ENCODE data around the gene NFATC2.

Gene NFATC2

DNA sequence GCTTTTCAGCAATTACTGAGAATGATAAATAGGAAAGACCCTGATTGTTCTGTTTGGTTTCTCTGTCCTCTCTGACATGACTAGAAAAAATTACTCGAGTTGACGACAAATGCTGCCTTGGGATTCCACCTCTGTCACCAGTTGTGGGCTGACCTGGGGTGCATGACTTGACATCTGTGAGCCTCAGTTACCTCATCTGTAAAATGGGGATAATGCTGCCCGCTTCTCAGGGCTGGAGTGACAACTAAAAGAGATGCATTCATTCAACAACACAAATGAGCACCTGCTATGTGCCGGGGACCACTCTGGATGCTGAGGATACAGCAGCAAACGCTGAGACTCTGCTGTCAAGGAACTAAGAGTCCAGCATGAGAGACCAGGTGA lies 94.8 kb downstream of the NFATC2 start (continued):
- TF ChIP-seq, protein P1, sequence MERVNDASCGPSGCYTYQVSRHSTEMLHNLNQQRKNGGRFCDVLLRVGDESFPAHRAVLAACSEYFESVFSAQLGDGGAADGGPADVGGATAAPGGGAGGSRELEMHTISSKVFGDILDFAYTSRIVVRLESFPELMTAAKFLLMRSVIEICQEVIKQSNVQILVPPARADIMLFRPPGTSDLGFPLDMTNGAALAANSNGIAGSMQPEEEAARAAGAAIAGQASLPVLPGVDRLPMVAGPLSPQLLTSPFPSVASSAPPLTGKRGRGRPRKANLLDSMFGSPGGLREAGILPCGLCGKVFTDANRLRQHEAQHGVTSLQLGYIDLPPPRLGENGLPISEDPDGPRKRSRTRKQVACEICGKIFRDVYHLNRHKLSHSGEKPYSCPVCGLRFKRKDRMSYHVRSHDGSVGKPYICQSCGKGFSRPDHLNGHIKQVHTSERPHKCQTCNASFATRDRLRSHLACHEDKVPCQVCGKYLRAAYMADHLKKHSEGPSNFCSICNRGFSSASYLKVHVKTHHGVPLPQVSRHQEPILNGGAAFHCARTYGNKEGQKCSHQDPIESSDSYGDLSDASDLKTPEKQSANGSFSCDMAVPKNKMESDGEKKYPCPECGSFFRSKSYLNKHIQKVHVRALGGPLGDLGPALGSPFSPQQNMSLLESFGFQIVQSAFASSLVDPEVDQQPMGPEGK (CRISPR knock-in tag; IDR thresholded peaks at IDR 0.05; ENCODE audit: borderline replicate concordance), result no peak

DNA sequence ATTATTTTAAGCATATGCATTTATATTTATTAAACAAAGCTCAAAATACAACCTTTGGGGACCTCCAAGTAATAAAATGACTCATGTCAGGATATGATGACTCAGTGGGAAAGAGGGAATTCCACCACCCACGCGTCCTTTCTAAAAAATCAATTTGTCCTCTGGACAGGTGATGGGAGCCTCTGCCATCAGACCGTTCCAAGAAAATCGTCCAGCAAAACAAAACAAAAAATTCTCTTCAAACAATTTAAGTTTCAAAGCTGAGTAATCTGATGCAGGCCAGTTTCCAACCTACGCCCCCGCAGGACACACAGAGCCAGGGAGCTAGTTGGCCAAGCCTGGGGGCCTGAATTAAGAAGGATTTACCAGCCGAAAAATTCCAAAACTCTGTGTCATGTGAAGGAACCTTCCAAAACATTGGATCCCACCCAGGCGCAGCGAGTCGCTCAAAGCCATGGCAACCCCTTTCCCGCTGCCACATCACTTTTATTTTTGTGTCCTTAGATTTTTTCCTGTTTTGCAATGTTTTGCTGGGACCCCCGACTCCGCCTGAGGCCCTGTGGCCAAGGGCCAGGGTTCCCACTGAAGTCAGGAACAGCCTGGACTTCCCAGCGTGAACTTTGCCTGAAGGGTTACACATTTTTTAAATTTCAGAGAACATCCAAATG lies 95.3 kb downstream of the NFATC2 start:
- ATAC-seq, result peak; percentile 69
- TF ChIP-seq ZFP30 (CRISPR knock-in tag; IDR thresholded peaks at IDR 0.05), result no peak
- TF ChIP-seq ISL1 (CRISPR knock-in tag; IDR thresholded peaks at IDR 0.05), result peak; percentile 56
- TF ChIP-seq, protein P1 (CRISPR knock-in tag; IDR thresholded peaks at IDR 0.05; ENCODE audit: borderline replicate concordance), result peak; percentile 56; the same call in 1 of the 2 replicates

DNA sequence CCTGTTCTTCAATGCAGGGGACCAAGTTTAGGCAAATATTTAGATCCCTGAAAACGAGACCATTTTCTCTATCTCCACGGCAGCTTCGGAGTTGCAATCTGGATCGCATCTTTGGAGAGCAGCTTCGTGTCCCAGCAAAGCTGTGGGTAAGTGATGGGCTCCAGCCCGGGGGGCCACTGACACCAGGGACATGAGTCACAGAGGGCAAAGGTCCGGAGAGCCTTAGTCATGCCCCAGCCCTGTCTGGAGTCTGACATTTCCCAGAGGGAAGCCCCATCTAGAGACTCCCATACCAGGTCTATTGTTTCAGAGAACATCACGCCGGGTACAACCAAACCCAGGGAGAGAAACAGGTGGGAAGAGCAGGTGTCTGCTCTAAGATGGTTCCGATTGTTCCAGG lies 95.9 kb downstream of the NFATC2 start:
- ATAC-seq, result peak; percentile 49
- TF ChIP-seq ESRRG (CRISPR knock-in tag; IDR thresholded peaks at IDR 0.05) (no peak), ZNF8 (CRISPR knock-in tag; IDR thresholded peaks at IDR 0.05) (no peak), BACH2 (CRISPR knock-in tag; IDR thresholded peaks at IDR 0.05; ENCODE audit: borderline replicate concordance) (no peak), ARNTL (CRISPR knock-in tag; IDR thresholded peaks at IDR 0.05; ENCODE audit: borderline replicate concordance, low read depth) (no peak), GLIS3 (CRISPR knock-in tag; IDR thresholded peaks at IDR 0.05) (no peak), CSDC2 (CRISPR knock-in tag; IDR thresholded peaks at IDR 0.05) (no peak), ZC3H10 (CRISPR knock-in tag; IDR thresholded peaks at IDR 0.05) (no peak)
- TF ChIP-seq, protein P2, sequence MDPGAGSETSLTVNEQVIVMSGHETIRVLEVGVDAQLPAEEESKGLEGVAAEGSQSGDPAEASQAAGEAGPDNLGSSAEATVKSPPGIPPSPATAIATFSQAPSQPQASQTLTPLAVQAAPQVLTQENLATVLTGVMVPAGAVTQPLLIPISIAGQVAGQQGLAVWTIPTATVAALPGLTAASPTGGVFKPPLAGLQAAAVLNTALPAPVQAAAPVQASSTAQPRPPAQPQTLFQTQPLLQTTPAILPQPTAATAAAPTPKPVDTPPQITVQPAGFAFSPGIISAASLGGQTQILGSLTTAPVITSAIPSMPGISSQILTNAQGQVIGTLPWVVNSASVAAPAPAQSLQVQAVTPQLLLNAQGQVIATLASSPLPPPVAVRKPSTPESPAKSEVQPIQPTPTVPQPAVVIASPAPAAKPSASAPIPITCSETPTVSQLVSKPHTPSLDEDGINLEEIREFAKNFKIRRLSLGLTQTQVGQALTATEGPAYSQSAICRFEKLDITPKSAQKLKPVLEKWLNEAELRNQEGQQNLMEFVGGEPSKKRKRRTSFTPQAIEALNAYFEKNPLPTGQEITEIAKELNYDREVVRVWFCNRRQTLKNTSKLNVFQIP (CRISPR knock-in tag; IDR thresholded peaks at IDR 0.05; ENCODE audit: borderline replicate concordance, low read depth), result no peak
- TF ChIP-seq, protein P3, sequence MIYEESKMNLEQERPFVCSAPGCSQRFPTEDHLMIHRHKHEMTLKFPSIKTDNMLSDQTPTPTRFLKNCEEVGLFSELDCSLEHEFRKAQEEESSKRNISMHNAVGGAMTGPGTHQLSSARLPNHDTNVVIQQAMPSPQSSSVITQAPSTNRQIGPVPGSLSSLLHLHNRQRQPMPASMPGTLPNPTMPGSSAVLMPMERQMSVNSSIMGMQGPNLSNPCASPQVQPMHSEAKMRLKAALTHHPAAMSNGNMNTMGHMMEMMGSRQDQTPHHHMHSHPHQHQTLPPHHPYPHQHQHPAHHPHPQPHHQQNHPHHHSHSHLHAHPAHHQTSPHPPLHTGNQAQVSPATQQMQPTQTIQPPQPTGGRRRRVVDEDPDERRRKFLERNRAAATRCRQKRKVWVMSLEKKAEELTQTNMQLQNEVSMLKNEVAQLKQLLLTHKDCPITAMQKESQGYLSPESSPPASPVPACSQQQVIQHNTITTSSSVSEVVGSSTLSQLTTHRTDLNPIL (CRISPR knock-in tag; IDR thresholded peaks at IDR 0.05; ENCODE audit: low read depth), result no peak
- TF ChIP-seq, protein P1 (CRISPR knock-in tag; IDR thresholded peaks at IDR 0.05; ENCODE audit: borderline replicate concordance), result no peak
- TF ChIP-seq, protein P4, sequence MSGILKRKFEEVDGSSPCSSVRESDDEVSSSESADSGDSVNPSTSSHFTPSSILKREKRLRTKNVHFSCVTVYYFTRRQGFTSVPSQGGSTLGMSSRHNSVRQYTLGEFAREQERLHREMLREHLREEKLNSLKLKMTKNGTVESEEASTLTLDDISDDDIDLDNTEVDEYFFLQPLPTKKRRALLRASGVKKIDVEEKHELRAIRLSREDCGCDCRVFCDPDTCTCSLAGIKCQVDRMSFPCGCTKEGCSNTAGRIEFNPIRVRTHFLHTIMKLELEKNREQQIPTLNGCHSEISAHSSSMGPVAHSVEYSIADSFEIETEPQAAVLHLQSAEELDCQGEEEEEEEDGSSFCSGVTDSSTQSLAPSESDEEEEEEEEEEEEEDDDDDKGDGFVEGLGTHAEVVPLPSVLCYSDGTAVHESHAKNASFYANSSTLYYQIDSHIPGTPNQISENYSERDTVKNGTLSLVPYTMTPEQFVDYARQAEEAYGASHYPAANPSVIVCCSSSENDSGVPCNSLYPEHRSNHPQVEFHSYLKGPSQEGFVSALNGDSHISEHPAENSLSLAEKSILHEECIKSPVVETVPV (CRISPR knock-in tag; IDR thresholded peaks at IDR 0.05), result no peak

DNA sequence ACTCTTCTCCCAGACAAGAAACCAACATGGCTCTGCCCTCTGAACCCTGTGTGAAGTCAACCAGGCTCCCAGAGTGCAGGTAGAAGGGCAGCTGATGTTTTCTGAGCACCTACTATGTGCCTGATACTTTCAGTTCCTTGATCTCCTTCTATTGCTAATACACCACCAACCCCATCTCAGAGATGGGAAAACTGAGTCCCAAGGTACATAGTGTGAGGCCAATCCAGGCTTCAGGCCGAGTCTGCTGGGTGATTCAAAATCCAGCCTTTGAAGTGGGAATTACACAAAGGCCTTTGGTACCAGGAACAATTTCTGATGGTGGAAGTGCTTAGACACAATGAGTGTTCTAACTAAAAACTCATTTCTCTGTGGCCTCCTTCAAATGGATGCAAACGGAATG lies 96.3 kb downstream of the NFATC2 start:
- no peak for ATAC-seq
- TF ChIP-seq ZNF70 (CRISPR knock-in tag; IDR thresholded peaks at IDR 0.05) (no peak), TOX (CRISPR knock-in tag; IDR thresholded peaks at IDR 0.05; ENCODE audit: borderline replicate concordance) (no peak), CSDC2 (CRISPR knock-in tag; IDR thresholded peaks at IDR 0.05) (no peak), ARNTL (CRISPR knock-in tag; IDR thresholded peaks at IDR 0.05; ENCODE audit: borderline replicate concordance, low read depth) (no peak), SNAI2 (CRISPR knock-in tag; IDR thresholded peaks at IDR 0.05) (no peak), ZNF8 (CRISPR knock-in tag; IDR thresholded peaks at IDR 0.05) (no peak), ZFP30 (CRISPR knock-in tag; IDR thresholded peaks at IDR 0.05) (no peak), TCF4 (CRISPR knock-in tag; IDR thresholded peaks at IDR 0.05; ENCODE audit: borderline replicate concordance) (no peak), ESRRG (CRISPR knock-in tag; IDR thresholded peaks at IDR 0.05) (no peak), ZFP3 (CRISPR knock-in tag; IDR thresholded peaks at IDR 0.05) (no peak), ISL1 (CRISPR knock-in tag; IDR thresholded peaks at IDR 0.05) (no peak)
- TF ChIP-seq, protein P2 (CRISPR knock-in tag; IDR thresholded peaks at IDR 0.05; ENCODE audit: borderline replicate concordance, low read depth), result no peak
- TF ChIP-seq, protein P3 (CRISPR knock-in tag; IDR thresholded peaks at IDR 0.05; ENCODE audit: low read depth), result no peak
